Measurements from ENCODE around the gene LUZP1. TPM values are rescaled to one million over a fixed set of nuclear protein-coding genes. Genes with fewer than 3 reads are reported as not detected.

The LUZP1 gene
- total RNA-seq, 1 donor from 2014 or later = 18.0 TPM

DNA sequence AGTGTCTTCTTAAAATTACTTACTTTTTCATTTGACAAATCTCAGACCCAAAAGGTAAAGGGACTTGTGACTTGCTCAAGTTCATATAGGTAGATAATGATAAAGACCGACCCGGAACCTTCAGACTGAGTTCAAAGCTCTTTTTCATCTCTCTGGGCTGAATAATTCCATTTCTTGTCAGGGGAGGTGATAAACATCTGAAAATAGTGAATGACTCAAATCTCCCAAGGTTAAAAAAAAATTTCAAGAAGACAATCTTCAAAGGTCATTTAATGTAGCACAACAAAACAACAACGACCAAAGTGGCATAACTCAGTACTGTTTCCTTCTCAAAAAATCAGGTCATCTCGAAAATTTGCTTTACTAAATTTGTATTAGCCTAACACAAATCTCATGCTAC is 20.6 kb downstream of the LUZP1 start:
- Histone ChIP-seq H3K27ac (no peak overlapping the region), H3K4me1 (no peaks in the 10 kb centered on the region), H3K27me3 (no peaks in the 10 kb centered on the region), H3K36me3 (no peaks in the 10 kb centered on the region), H3K4me3 (no peak overlapping the region), H3K9me3 (no peaks in the 10 kb centered on the region)
- no peak for DNase-seq (ENCODE audit: low spot score in 2 of 2)
- intact Hi-C loops (cut with DNase I) = no loop called here
- TF ChIP-seq, protein P1, sequence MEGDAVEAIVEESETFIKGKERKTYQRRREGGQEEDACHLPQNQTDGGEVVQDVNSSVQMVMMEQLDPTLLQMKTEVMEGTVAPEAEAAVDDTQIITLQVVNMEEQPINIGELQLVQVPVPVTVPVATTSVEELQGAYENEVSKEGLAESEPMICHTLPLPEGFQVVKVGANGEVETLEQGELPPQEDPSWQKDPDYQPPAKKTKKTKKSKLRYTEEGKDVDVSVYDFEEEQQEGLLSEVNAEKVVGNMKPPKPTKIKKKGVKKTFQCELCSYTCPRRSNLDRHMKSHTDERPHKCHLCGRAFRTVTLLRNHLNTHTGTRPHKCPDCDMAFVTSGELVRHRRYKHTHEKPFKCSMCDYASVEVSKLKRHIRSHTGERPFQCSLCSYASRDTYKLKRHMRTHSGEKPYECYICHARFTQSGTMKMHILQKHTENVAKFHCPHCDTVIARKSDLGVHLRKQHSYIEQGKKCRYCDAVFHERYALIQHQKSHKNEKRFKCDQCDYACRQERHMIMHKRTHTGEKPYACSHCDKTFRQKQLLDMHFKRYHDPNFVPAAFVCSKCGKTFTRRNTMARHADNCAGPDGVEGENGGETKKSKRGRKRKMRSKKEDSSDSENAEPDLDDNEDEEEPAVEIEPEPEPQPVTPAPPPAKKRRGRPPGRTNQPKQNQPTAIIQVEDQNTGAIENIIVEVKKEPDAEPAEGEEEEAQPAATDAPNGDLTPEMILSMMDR (IDR thresholded peaks at IDR 0.05) = no peak

DNA sequence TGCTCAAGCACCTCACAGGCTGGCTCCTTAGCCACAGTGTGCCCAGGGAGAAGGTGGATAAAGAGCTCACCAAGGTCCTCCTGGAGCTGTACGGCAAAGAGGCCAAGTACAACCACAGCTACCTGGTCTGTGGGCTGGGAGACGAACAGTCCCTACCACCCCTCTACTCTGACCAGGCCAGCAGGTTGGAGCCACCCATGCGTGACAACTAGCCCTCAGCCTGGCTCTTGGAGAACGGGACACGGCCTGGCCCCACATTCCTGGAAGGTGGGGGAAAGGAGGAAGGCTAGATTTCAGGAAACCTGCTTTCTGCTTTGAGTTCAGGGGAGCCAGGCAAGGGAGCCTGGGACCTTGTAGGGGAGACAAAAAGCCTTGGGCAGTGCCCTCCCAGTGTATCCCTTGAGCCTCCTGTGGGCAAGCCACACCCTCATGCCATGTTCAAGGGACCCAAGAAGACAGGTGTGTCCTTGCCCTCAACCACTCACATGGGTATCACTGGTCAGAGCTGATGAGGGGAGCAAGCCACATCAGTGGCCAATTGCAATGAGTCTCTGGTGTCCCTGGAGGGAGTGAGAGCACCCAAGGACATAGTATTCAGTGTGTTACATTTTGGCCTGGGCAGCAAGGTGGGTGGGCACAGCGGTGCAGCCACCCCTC is 27.6 kb downstream of the LUZP1 start:
- no peak for DNase-seq (ENCODE audit: low spot score in 2 of 2)
- no peaks in the 10 kb centered on the region for H3K36me3 ChIP-seq
- no peaks in the 10 kb centered on the region for H3K27me3 ChIP-seq
- intact Hi-C loops (cut with DNase I) = no loop called here
- H3K27ac ChIP-seq = no peak overlapping the region
- TF ChIP-seq, protein P1 (IDR thresholded peaks at IDR 0.05) = no peak
- no peaks in the 10 kb centered on the region for H3K4me1 ChIP-seq
- no peak overlapping the region for H3K4me3 ChIP-seq
- no peaks in the 10 kb centered on the region for H3K9me3 ChIP-seq

DNA sequence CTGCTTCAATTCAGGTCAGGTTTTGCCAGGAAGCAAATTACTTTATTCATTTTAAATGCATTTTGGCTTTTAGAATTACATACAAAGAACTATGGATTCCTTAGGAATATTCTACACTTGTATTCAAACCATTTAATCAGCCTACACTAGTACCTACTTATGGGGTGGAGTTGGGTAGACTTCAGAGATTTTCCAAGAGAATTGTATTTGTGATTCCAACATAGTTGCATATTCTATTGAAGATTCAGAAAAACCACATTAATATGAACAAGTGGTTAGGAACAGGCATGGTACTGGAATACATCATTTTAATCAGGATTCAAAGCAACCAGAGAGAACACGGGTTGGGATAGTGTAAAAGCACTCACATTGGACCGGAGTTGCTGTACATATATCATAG is 33.4 kb downstream of the LUZP1 start:
- Histone ChIP-seq H3K4me1 (no peaks in the 10 kb centered on the region), H3K9me3 (no peaks in the 10 kb centered on the region), H3K4me3 (no peak overlapping the region), H3K36me3 (no peaks in the 10 kb centered on the region), H3K27me3 (no peaks in the 10 kb centered on the region), H3K27ac (no peak overlapping the region)
- intact Hi-C loops (cut with DNase I) = no loop called here
- no peak for DNase-seq (ENCODE audit: low spot score in 2 of 2)
- TF ChIP-seq, protein P1 (IDR thresholded peaks at IDR 0.05) = no peak

DNA sequence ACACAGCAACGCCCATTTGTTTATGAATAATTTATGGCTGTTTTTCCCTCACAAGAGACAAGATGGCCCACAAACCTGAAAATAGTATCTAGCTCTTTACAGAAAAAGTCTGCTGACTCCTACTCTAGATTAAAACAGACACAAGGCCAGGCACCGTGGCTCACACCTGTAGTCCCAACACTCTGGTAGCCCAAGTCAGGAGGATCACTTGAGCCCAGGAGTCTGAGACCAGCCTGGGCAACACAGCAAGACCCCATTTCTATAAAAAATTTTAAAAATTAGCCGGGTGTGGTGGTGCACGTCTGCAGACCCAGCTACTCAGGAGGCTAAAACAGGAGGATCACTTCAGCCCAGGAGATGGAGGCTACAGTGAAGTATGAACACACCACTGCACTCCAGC is 34.6 kb downstream of the LUZP1 start:
- Histone ChIP-seq H3K27me3 (no peaks in the 10 kb centered on the region), H3K27ac (no peak overlapping the region), H3K4me1 (peaks cover 0 to 6% of the 10 kb centered on the region in 2 donors), H3K36me3 (no peaks in the 10 kb centered on the region), H3K9me3 (no peaks in the 10 kb centered on the region), H3K4me3 (no peak overlapping the region)
- TF ChIP-seq, protein P1 (IDR thresholded peaks at IDR 0.05) = no peak
- intact Hi-C loops (cut with DNase I) = no loop called here
- no peak for DNase-seq (ENCODE audit: low spot score in 2 of 2)

DNA sequence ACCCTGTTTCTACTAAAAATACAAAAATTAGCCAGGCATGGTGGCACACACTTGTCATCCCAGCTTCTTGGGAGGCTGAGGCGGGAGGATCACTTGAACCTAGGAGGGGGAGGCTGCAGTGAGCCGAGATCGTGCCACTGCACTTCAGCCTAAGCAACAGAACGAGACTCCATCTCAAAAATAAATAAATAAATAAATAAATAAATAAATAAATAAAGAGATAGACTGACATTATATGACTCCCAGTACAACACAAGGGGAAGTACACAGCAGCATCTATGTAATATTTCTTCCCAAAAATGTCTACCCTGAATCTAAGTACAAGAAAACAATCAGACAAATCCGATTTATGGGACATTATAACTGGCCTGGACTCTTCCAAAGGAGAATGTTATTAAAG is 35.1 kb downstream of the LUZP1 start:
- Histone ChIP-seq H3K27ac (no peak overlapping the region), H3K9me3 (no peaks in the 10 kb centered on the region), H3K4me1 (peaks cover 0 to 6% of the 10 kb centered on the region in 2 donors), H3K27me3 (no peaks in the 10 kb centered on the region), H3K4me3 (no peak overlapping the region), H3K36me3 (no peaks in the 10 kb centered on the region)
- TF ChIP-seq, protein P1 (IDR thresholded peaks at IDR 0.05) = no peak
- DNase-seq (ENCODE audit: low spot score in 2 of 2) = no peak
- intact Hi-C loops (cut with DNase I) = no loop called here

DNA sequence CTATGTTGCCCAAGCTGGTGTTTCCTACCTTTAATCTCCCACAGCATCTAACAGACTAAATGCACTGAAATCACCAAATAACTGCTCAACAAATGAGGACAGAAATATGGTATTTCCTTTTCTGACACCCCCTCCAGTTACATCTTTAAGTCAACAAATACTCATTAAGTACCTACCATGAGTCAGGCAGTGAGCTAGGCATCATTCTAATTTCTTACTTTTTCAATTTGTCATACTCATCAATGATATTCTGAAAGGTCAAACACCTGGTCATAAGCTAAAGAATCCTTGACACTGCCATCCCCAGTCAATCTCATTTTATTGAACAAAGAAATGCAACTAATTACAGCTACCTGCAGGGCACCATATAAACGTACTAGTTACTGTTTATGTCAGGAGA is 36.6 kb downstream of the LUZP1 start:
- no peaks in the 10 kb centered on the region for H3K9me3 ChIP-seq
- no peak for DNase-seq (ENCODE audit: low spot score in 2 of 2)
- intact Hi-C loops (cut with DNase I) = no loop called here
- no peak overlapping the region for H3K27ac ChIP-seq
- H3K4me1 ChIP-seq = peaks cover 0 to 6% of the 10 kb centered on the region in 2 donors
- H3K4me3 ChIP-seq = no peak overlapping the region
- H3K36me3 ChIP-seq = no peaks in the 10 kb centered on the region
- TF ChIP-seq, protein P1 (IDR thresholded peaks at IDR 0.05) = no peak
- no peaks in the 10 kb centered on the region for H3K27me3 ChIP-seq

All from ascending aorta (tissue), 2 donors.